SK-N-SH (cell line): Measurements from ENCODE around the gene FGF10. TPM values are rescaled to one million over a fixed set of nuclear protein-coding genes. Genes with fewer than 3 reads are reported as not detected.

Source experiments
- CTCF ChIA-PET: fragments of 300-600, 350-600 bp; formaldehyde crosslinking; extraction: SDS; loops from one replicate; lab custom pipeline; 2021; lab: Yijun Ruan, JAX
- POLR2A ChIA-PET: fragments of 350-600 bp; sonication (Branson Sonifier 250); formaldehyde crosslinking; extraction: SDS; loops from one replicate; lab custom pipeline; 2020; ENCODE audit warnings: antibody characterized with exemption, inconsistent platforms; lab: Yijun Ruan, JAX
- DNase-seq: peaks from one replicate; pipeline ENCODE4 v3.0.0; 2012
- H2AFZ ChIP-seq: fragments of 200-600 bp; sonication (generic); 2 replicates; pipeline ENCODE4 v1.8.1; 2016; ENCODE audit warnings: antibody characterized with exemption, mild to moderate bottlenecking, low read depth
- H3F3A ChIP-seq: fragments of 200-600 bp; sonication (generic); replicated peaks from 2 replicates; pipeline ENCODE3; 2016; ENCODE audit warnings: antibody characterized with exemption, mild to moderate bottlenecking; ENCODE audit not compliant: insufficient read depth
- H3K27ac ChIP-seq, 2 experiments: fragments of 200-500 bp in 1 of 2; fragments of 200-600 bp in 1 of 2; sonication (Bioruptor generic) in 1 of 2; sonication (generic), shearing (Covaris generic) in 1 of 2; 2 replicates each; pipeline versions ENCODE4 v1.5.1 to v1.6.1; 2014 to 2016; ENCODE audit warnings: low read depth in 2 of 2, inconsistent platforms in 1 of 2, low read length in 1 of 2, mild to moderate bottlenecking in 1 of 2, mixed read lengths in 1 of 2
- H3K27me3 ChIP-seq: fragments of 200-600 bp; sonication (generic), shearing (Covaris generic); 2 replicates; pipeline ENCODE4 v1.6.1; 2016; ENCODE audit warnings: mixed run types; ENCODE audit not compliant: insufficient read depth
- H3K36me3 ChIP-seq, 2 experiments: fragments of 200-500 bp in 1 of 2; fragments of 200-600 bp in 1 of 2; sonication (Bioruptor generic) in 1 of 2; sonication (generic) in 1 of 2; replicated peaks in 1 of 2; 2 replicates each; pipeline versions ENCODE3 to v1.5.1; 2014 to 2016; ENCODE audit warnings: low read length in 1 of 2, mild to moderate bottlenecking in 1 of 2; ENCODE audit not compliant: insufficient read depth in 2 of 2, control insufficient read depth in 1 of 2
- H3K4me1 ChIP-seq, 2 experiments: fragments of 200-500 bp in 1 of 2; fragments of 200-600 bp in 1 of 2; sonication (Bioruptor generic) in 1 of 2; sonication (generic), shearing (Covaris generic) in 1 of 2; 2 replicates each; pipeline versions ENCODE4 v1.5.1 to v1.6.1; 2014 to 2016; ENCODE audit warnings: low read depth in 1 of 2, low read length in 1 of 2, mixed run types in 1 of 2; ENCODE audit not compliant: insufficient read depth in 2 of 2, control insufficient read depth in 1 of 2
- H3K4me2 ChIP-seq: fragments of 200-600 bp; sonication (generic), shearing (Covaris generic); 2 replicates; pipeline ENCODE4 v1.6.1; 2017; ENCODE audit warnings: mixed run types
- H3K4me3 ChIP-seq, 2 experiments: fragments of 200-500 bp in 1 of 2; fragments of 200-600 bp in 1 of 2; sonication (Bioruptor generic) in 1 of 2; sonication (generic), shearing (Covaris generic) in 1 of 2; 2 replicates each; pipeline versions ENCODE4 v1.5.1 to v1.8.1; 2014 to 2016; ENCODE audit warnings: low read depth in 2 of 2, inconsistent platforms in 1 of 2, low read length in 1 of 2, mild to moderate bottlenecking in 1 of 2, mixed read lengths in 1 of 2, moderate library complexity in 1 of 2
- H3K79me2 ChIP-seq: fragments of 200-600 bp; sonication (generic); 2 replicates; pipeline ENCODE4 v1.8.1; 2017; ENCODE audit warnings: mild to moderate bottlenecking; ENCODE audit not compliant: insufficient read depth
- H3K9ac ChIP-seq: fragments of 200-600 bp; sonication (generic); 2 replicates; pipeline ENCODE4 v1.6.1; 2017; ENCODE audit warnings: mixed run types
- H3K9me2 ChIP-seq: fragments of 200-600 bp; sonication (generic); 2 replicates; pipeline ENCODE4 v1.6.1; 2017; ENCODE audit warnings: mixed run types
- H3K9me3 ChIP-seq: fragments of 200-600 bp; sonication (generic); 2 replicates; pipeline ENCODE4 v1.6.1; 2017; ENCODE audit warnings: mixed run types, mild to moderate bottlenecking, moderate library complexity
- H4K20me1 ChIP-seq: fragments of 200-600 bp; sonication (generic); 2 replicates; pipeline ENCODE4 v1.6.1; 2017; ENCODE audit warnings: mild to moderate bottlenecking, mixed run types; ENCODE audit not compliant: insufficient read depth
- CTCF ChIP-seq: fragments of 200-600 bp; sonication (generic); IDR thresholded peaks from 2 replicates; pipeline ENCODE4 v1.6.1; 2017; ENCODE audit warnings: antibody characterized with exemption, mild to moderate bottlenecking, moderate library complexity
- EP300 ChIP-seq, 2 experiments: IDR thresholded peaks; 2 replicates each; pipeline versions ENCODE4 v1.4.0 to v1.6.1; 2012; ENCODE audit warnings: borderline replicate concordance in 1 of 2, low read depth in 1 of 2, low read length in 1 of 2
- EZH2phosphoT487 ChIP-seq: fragments of 200-600 bp; sonication (generic); IDR thresholded peaks from 2 replicates; pipeline ENCODE4 v1.6.1; 2017; ENCODE audit warnings: low read depth, mixed run types, mild to moderate bottlenecking, antibody characterized with exemption, moderate library complexity, borderline replicate concordance
- FOSL2 ChIP-seq: IDR thresholded peaks from 2 replicates; pipeline ENCODE4 v1.4.0; 2012; ENCODE audit warnings: low read depth, mild to moderate bottlenecking, moderate library complexity, borderline replicate concordance
- FOXJ3 ChIP-seq: sonication (generic); formaldehyde crosslinking; IDR thresholded peaks from 2 replicates; pipeline ENCODE4 v1.5.1; 2020; ENCODE audit warnings: mild to moderate bottlenecking, missing genetic modification reagents
- IRF3 ChIP-seq: fragments of 150-350 bp; IDR thresholded peaks from 2 replicates; pipeline ENCODE4 v1.6.1; 2016; ENCODE audit warnings: mild to moderate bottlenecking, low read depth, low read length
- MAX ChIP-seq: IDR thresholded peaks from 2 replicates; pipeline ENCODE4 v1.4.0; 2012; ENCODE audit warnings: low read depth
- MXI1 ChIP-seq: IDR thresholded peaks from 2 replicates; pipeline ENCODE4 v1.6.1; 2012; ENCODE audit warnings: mild to moderate bottlenecking, low read depth, low read length, improper control_type of control experiment
- NFIC ChIP-seq: IDR thresholded peaks from 2 replicates; pipeline ENCODE4 v1.4.0; 2012; ENCODE audit warnings: borderline replicate concordance
- PBX3 ChIP-seq: IDR thresholded peaks from 2 replicates; pipeline ENCODE4; 2012
- REST ChIP-seq: IDR thresholded peaks from 2 replicates; pipeline ENCODE4 v1.6.1; 2012; ENCODE audit warnings: mild to moderate bottlenecking, low read depth, low read length, moderate library complexity
- TAF1 ChIP-seq: IDR thresholded peaks from 2 replicates; pipeline ENCODE4 v1.6.1; 2012; ENCODE audit warnings: low read depth, mild to moderate bottlenecking, low read length, moderate library complexity, borderline replicate concordance
- TEAD4 ChIP-seq: IDR thresholded peaks from 2 replicates; pipeline ENCODE4 v1.4.0; 2012; ENCODE audit warnings: mild to moderate bottlenecking, borderline replicate concordance; ENCODE audit not compliant: insufficient read depth
- USF1 ChIP-seq: IDR thresholded peaks from 2 replicates; pipeline ENCODE4 v1.4.0; 2012; ENCODE audit warnings: low read depth, borderline replicate concordance
- ZBTB33 ChIP-seq: IDR thresholded peaks from 2 replicates; pipeline ENCODE4 v1.4.0; 2012; ENCODE audit warnings: low read depth, borderline replicate concordance
- WGBS: methylation state at CpG from one replicate; pipeline ENCODE4 v1.1.6; 2017; ENCODE audit warnings: low lambda C conversion rate; 5-methylcytosine and 5-hydroxymethylcytosine counted together
- polyA plus RNA-seq, 3 experiments: library from polyadenylated mRNA; depleted of rRNA; stranded (reverse); fragments of >200 nt; gene quantifications; 2 replicates each; pipeline ENCODE4 v1.2.3, GENCODE V29; 2012

The FGF10 gene
- polyA plus RNA-seq, 1 of the 3 experiments (the other 2 are of a cell fraction): not detected

GRCh38 chr5:44294516-44294915 is 94.7 kb downstream of the FGF10 start:
- no peaks in the 10 kb centered on the region for H3K4me1 ChIP-seq
- no peaks in the 10 kb centered on the region for H3F3A ChIP-seq
- no peak overlapping the region for H3K9ac ChIP-seq
- H3K36me3 ChIP-seq: no peaks in the 10 kb centered on the region
- CTCF ChIA-PET: no interaction called here
- H4K20me1 ChIP-seq: no peaks in the 10 kb centered on the region
- H3K79me2 ChIP-seq: no peaks in the 10 kb centered on the region
- H3K27ac ChIP-seq: no peak overlapping the region
- TF ChIP-seq EZH2phosphoT487 (no peak), USF1 (no peak), ZBTB33 (no peak), PBX3 (no peak), FOXJ3 (no peak)
- POLR2A ChIA-PET: no interaction called here
- H3K9me2 ChIP-seq: no peaks in the 10 kb centered on the region
- no peak overlapping the region for H3K4me3 ChIP-seq
- no peaks in the 10 kb centered on the region for H3K27me3 ChIP-seq
- no peak for DNase-seq
- H3K9me3 ChIP-seq: no peaks in the 10 kb centered on the region
- WGBS: 12% methylated on average over 2 of the region's 2 CpGs
- no peak overlapping the region for H3K4me2 ChIP-seq
- H2AFZ ChIP-seq: no peak overlapping the region

GRCh38 chr5:44292736-44293135 is 96.5 kb downstream of the FGF10 start:
- Histone ChIP-seq H3K9me3 (no peaks in the 10 kb centered on the region), H3K79me2 (no peaks in the 10 kb centered on the region), H2AFZ (no peak overlapping the region), H3K27ac (no peak overlapping the region), H3K9me2 (no peaks in the 10 kb centered on the region), H3K27me3 (no peaks in the 10 kb centered on the region), H3K4me3 (no peak overlapping the region), H3K36me3 (no peaks in the 10 kb centered on the region), H3K9ac (no peak overlapping the region), H4K20me1 (no peaks in the 10 kb centered on the region), H3F3A (no peaks in the 10 kb centered on the region), H3K4me1 (no peaks in the 10 kb centered on the region), H3K4me2 (no peak overlapping the region)
- no peak for DNase-seq
- POLR2A ChIA-PET: no interaction called here
- WGBS: 2% methylated on average over 2 of the region's 2 CpGs
- CTCF ChIA-PET: no interaction called here
- no peak for TF ChIP-seq MAX
- TF ChIP-seq IRF3: no peak
- no peak for TF ChIP-seq EP300 (IDR thresholded peaks at IDR 0.05; ENCODE audit: borderline replicate concordance in 1 of 2, low read depth in 1 of 2, low read length in 1 of 2)
- no peak for TF ChIP-seq MXI1
- no peak for TF ChIP-seq FOSL2
- no peak for TF ChIP-seq TAF1
- no peak for TF ChIP-seq REST
- no peak for TF ChIP-seq TEAD4
- TF ChIP-seq CTCF: no peak
- no peak for TF ChIP-seq NFIC
